Choroid plexus epithelial cell (primary cell): ENCODE measurements around the gene C17orf67.
A peak's percentile ranks its signal among the peaks of the same experiment; 100 is the strongest.
"Not testable (repeated sequence)": the region's sequence is repeated elsewhere in the genome, so short reads cannot be mapped to it uniquely, and the experiment has no call there.

Source experiments
- DNase-seq: peaks from one replicate; pipeline ENCODE4 v3.0.0-alpha.2; 2010; ENCODE audit warnings: low read depth
- H3K4me3 ChIP-seq: 2 replicates; pipeline ENCODE4 v1.5.1; 2011; ENCODE audit warnings: low read depth, mild to moderate bottlenecking, control low read depth, low read length, moderate library complexity
- TF ChIP-seq, protein P1 (sequence below): conservative IDR thresholded peaks from 2 replicates; pipeline ENCODE4 v1.5.1; 2011; ENCODE audit warnings: low read depth, mild to moderate bottlenecking, control low read depth, inconsistent platforms, low read length, moderate library complexity

C17orf67 gene

GRCh38 chr17:56770427-56770826 lies 63.3 kb downstream of the C17orf67 start:
- TF ChIP-seq, protein P1, sequence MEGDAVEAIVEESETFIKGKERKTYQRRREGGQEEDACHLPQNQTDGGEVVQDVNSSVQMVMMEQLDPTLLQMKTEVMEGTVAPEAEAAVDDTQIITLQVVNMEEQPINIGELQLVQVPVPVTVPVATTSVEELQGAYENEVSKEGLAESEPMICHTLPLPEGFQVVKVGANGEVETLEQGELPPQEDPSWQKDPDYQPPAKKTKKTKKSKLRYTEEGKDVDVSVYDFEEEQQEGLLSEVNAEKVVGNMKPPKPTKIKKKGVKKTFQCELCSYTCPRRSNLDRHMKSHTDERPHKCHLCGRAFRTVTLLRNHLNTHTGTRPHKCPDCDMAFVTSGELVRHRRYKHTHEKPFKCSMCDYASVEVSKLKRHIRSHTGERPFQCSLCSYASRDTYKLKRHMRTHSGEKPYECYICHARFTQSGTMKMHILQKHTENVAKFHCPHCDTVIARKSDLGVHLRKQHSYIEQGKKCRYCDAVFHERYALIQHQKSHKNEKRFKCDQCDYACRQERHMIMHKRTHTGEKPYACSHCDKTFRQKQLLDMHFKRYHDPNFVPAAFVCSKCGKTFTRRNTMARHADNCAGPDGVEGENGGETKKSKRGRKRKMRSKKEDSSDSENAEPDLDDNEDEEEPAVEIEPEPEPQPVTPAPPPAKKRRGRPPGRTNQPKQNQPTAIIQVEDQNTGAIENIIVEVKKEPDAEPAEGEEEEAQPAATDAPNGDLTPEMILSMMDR = no peak
- DNase-seq = no peak
- H3K4me3 ChIP-seq = no peak overlapping the region

DNA sequence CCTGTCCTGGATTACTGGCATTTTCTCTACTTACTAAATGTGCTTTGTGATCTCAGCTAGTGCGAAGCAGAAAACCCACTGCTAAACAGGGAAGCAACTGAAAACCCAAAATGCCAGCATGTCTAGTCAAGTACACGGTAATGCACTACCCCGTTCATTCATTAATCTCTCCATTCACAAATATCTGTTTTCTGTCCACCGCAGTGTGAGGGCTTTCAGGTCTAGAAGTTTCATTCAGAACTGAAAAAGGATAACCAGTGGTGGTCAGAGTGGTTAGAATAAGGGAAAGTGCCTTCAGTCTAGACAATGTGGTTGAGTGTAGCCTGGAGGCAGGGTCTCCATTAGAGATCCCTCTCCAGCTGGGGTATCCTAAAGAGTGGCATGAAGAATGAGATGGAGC lies 68.3 kb downstream of the C17orf67 start:
- DNase-seq = no peak
- H3K4me3 ChIP-seq = no peak overlapping the region
- TF ChIP-seq, protein P1 = no peak

GRCh38 chr17:56762988-56763387 lies 70.7 kb downstream of the C17orf67 start:
- H3K4me3 ChIP-seq = no peak overlapping the region
- TF ChIP-seq, protein P1 = no peak

GRCh38 chr17:56762144-56762543 lies 71.6 kb downstream of the C17orf67 start:
- no peak overlapping the region for H3K4me3 ChIP-seq
- DNase-seq = no peak
- TF ChIP-seq, protein P1 = no peak

More at GRCh38 chr17:56762988-56763387, 70.7 kb downstream of the C17orf67 start:
- DNase-seq = no peak

DNA sequence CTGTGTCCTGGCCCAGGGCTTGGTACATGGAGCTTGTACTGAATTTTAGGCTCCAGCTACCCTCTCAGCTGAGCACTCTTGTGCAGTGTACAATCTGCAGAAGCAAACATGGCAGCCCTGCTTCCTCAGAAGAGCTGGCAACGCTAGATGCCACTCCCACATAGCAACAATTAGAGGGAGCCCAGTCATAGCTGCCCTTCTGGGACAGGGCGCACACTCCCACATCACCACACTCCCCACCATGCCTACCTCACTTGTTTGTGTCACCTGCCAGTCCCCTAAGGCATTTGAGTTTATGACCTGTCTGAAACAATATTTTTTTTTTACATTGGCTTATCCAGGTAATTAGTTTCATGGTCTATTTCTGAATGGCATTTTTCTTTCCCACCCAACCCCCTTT lies 72.3 kb downstream of the C17orf67 start:
- no peak overlapping the region for H3K4me3 ChIP-seq
- no peak for DNase-seq
- TF ChIP-seq, protein P1 = no peak

DNA sequence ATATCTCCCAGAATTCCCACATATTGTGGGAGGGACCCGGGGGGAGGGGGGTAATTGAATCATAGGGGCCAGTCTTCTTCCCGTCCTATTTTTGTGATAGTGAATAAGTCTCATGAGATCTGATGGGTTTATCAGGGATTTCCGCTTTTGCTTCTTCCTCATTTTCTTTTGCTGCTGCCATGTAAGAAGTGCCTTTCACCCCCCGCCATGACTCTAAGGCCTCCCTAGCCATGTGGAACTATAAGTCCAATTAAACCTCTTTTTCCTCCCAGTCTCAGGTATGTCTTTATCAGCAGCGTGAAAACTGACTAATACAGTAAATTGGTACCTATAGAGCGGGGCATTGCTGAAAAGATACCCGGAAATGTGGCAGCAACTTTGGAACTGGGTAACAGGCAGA lies 76.1 kb downstream of the C17orf67 start:
- not testable (repeated sequence) for H3K4me3 ChIP-seq, DNase-seq

DNA sequence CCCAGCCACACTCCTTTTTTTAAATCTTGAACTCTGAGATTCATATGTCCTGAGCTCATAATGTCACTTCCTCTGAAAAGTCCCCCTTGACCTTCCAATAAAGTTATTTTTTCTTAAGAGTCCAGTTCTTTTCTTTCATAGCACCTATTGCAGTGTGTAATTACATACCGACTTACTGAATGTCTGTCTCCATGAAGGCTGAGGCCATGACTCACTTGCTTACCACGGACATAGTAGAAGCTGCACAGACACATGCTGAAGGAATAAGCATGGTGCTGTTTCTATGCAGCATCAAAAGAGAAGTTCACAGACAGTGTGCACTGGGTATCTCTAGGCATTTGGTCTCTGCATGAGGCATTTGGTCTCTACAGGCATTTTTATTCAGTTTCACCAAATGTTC lies 77.2 kb downstream of the C17orf67 start:
- H3K4me3 ChIP-seq = no peak overlapping the region
- TF ChIP-seq, protein P1 = no peak
- DNase-seq = peak; percentile 96

GRCh38 chr17:56755310-56755709 lies 78.4 kb downstream of the C17orf67 start:
- TF ChIP-seq, protein P1 = no peak
- DNase-seq = no peak
- H3K4me3 ChIP-seq = no peak overlapping the region
